Heart left ventricle (tissue), 13 donors: Measurements from ENCODE around the gene WDR93.

Experiments used
- POLR2A ChIP-seq, 2 donors: fragments of 450-650 bp; IDR thresholded peaks; one replicate each; pipeline ENCODE4 v1.6.1; 2017; ENCODE audit warnings: antibody characterized with exemption in 2 of 2, mild to moderate bottlenecking in 2 of 2, moderate library complexity in 2 of 2
- TF ChIP-seq, protein P1 (sequence below), 12 donors: fragments of 200-600 bp; sonication (generic) in 4 of 12; IDR thresholded peaks; one replicate each; pipeline versions ENCODE4 v1.5.0 to v1.8.0; 2018 to 2022; ENCODE audit warnings: antibody characterized with exemption in 12 of 12, mild to moderate bottlenecking in 5 of 12
- donor health status: ischemic (EF 13 %, LVEDD 7.1; RV severe dilation, severe dysfunction).
- donor health status: DM: no; HTN: yes; CAD: no.
- donor health status: DM: no; HTN: no; CAD: no.
- donor health status: ischemic (EF 25% LVEDD 6.9; RV normal size, moderate dysfunction).
- donor health status: ischemic (EF 25% LVEDD 5.7; RV mildly dilated, moderate dysfunction).
- donor health status: ischemic (EF 35%, LVEDD 5.7; RV mildly dilated, moderate dysfunction).
- donor health status: nonischemic (EF 11% LVEDD 7.7; RV severe dilation, severe dysfunction).
- donor health status: DM: yes; HTN: yes; CAD: no.
- donor health status: PGD.
- donor health status: ischemic (EF 29% LVEDD 5.4; RV normal size, mild dysfunction).
- donor health status: nonischemic (EF 23%, LVEDD 6.1; RV moderate dilation, normal function).

DNA sequence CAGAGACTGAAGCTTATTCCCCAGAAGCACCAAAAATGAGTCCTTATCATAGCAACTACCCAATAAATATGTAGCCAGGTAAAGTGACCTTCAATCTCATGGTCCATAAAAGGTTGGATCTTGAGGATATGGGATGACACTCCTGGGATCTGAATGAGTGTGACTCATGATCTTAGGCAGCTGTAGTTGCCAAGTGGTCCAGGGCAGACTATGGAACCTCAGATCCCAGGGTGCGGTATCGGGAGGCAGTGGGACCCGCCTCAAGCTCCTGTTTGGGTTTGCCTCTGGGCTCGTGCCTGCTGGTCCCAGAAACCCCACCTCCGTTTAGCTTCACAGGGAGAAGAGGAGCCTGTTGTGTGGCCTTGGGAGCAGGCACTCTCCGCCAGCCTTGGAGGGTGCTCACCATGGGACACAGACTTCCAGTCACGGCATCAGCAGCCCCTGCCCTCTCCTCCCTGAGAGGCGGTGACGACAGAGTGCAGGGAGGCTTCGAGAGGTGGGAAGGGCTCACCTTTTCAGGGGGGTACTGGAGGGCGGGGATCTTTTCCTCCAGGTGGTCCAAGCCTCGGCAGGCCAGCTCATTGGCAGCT is 19.5 kb upstream of the WDR93 start:
- no peak for TF ChIP-seq POLR2A (IDR thresholded peaks at IDR 0.05)
- TF ChIP-seq, protein P1, sequence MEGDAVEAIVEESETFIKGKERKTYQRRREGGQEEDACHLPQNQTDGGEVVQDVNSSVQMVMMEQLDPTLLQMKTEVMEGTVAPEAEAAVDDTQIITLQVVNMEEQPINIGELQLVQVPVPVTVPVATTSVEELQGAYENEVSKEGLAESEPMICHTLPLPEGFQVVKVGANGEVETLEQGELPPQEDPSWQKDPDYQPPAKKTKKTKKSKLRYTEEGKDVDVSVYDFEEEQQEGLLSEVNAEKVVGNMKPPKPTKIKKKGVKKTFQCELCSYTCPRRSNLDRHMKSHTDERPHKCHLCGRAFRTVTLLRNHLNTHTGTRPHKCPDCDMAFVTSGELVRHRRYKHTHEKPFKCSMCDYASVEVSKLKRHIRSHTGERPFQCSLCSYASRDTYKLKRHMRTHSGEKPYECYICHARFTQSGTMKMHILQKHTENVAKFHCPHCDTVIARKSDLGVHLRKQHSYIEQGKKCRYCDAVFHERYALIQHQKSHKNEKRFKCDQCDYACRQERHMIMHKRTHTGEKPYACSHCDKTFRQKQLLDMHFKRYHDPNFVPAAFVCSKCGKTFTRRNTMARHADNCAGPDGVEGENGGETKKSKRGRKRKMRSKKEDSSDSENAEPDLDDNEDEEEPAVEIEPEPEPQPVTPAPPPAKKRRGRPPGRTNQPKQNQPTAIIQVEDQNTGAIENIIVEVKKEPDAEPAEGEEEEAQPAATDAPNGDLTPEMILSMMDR (IDR thresholded peaks at IDR 0.05) = no peak
